Measurements from ENCODE around the gene TEX13C. TPM values are rescaled to one million over a fixed set of nuclear protein-coding genes. Genes with fewer than 3 reads are reported as not detected.
"Not testable (repeated sequence)": the region's sequence is repeated elsewhere in the genome, so short reads cannot be mapped to it uniquely, and the experiment has no call there.

The TEX13C gene
- total and polyA plus RNA-seq, 2 of the 8 experiments (the other 6 are each of a cell fraction or from before 2014, with no cell fraction given), result 0.03 to 0.09 TPM

DNA sequence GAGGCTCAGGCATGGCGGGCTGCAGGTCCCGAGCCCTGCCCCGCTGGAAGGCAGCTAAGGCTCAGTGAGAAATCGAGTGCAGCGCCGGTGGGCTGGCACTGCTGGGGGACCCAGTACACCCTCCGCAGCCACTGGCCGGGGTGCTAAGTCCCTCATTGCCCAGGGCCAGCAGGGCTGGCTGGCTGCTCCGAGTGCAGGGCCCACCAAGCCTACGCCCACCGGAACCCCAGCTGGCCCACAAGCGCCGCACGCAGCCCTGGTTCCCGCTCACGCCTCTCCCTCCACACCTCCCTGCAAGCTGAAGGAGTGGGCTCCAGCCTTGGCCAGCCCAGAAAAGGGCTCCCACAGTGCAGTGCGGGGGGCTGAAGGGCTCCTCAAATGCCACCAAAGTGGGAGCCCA, 505 bp upstream of the TEX13C start:
- H4K5ac ChIP-seq (ENCODE audit: insufficient read length, low read depth, low read length); H4K20me1 ChIP-seq (replicated peaks in 1 of 2; ENCODE audit: control insufficient read depth in 1 of 2, insufficient read depth in 2 of 2, low read length in 2 of 2); H3K4me2 ChIP-seq (ENCODE audit: insufficient read depth in 1 of 2, low read depth in 2 of 2, low read length in 2 of 2); H3K79me2 ChIP-seq (ENCODE audit: control insufficient read depth in 1 of 2, insufficient read depth in 2 of 2, low read length in 2 of 2); H3K4me1 ChIP-seq (replicated peaks in 1 of 4; ENCODE audit: control insufficient read depth in 3 of 4, insufficient read depth in 4 of 4, low read length in 3 of 4); H3K27ac ChIP-seq (ENCODE audit: low read depth, low read length); DNase-seq (ENCODE audit: low read depth in 1 of 2, low spot score in 2 of 2); H3K14ac ChIP-seq (ENCODE audit: insufficient read length); H3K27me3 ChIP-seq (replicated peaks in 1 of 4; ENCODE audit: control insufficient read depth in 3 of 4, extremely low read depth in 1 of 4, insufficient read depth in 3 of 4, low read length in 3 of 4); H3K9ac ChIP-seq (replicated peaks in 1 of 4; ENCODE audit: extremely low read depth in 1 of 4, low read depth in 3 of 4, low read length in 3 of 4); H2BK20ac ChIP-seq (ENCODE audit: low read length); H4K91ac ChIP-seq (replicated peaks; ENCODE audit: insufficient read length, low read length); H3K56ac ChIP-seq (replicated peaks; ENCODE audit: insufficient read length, low read depth, low read length); H2BK120ac ChIP-seq (replicated peaks; ENCODE audit: low read depth, low read length); H2AK5ac ChIP-seq (ENCODE audit: low read depth, low read length); H2BK12ac ChIP-seq (ENCODE audit: low read depth, low read length); H3K4me3 ChIP-seq (ENCODE audit: extremely low read depth in 1 of 4, insufficient read depth in 2 of 4, low read depth in 3 of 4, low read length in 4 of 4); CTCF ChIA-PET (ENCODE audit: partially characterized antibody); H3K18ac ChIP-seq (ENCODE audit: extremely low read depth, low read length); H3K23ac ChIP-seq (ENCODE audit: insufficient read length); H2BK15ac ChIP-seq (ENCODE audit: low read length); H3K23me2 ChIP-seq (ENCODE audit: low read depth, low read length); H2AFZ ChIP-seq (ENCODE audit: low read length); POLR2A ChIA-PET (ENCODE audit: partially characterized antibody); FAIRE-seq; H4K8ac ChIP-seq (ENCODE audit: extremely low read depth, insufficient read depth, low read length); H2BK5ac ChIP-seq (ENCODE audit: low read depth, low read length); H3K36me3 ChIP-seq (ENCODE audit: control insufficient read depth in 2 of 4, insufficient read depth in 4 of 4, low read length in 3 of 4); H3K9me3 ChIP-seq (ENCODE audit: insufficient read depth in 2 of 2, low read depth in 1 of 2, low read length in 1 of 2); H3K4ac ChIP-seq (replicated peaks; ENCODE audit: insufficient read length, low read depth, low read length); H3K79me1 ChIP-seq (ENCODE audit: low read depth, low read length): not testable (repeated sequence)
- WGBS, 2 experiments (ENCODE audit: extremely low coverage in 1 of 2, insufficient coverage in 1 of 2, insufficient read length in 1 of 2, insufficient replicate concordance in 2 of 2, low coverage in 1 of 2, low lambda C conversion rate in 2 of 2, missing lambda C conversion rate in 1 of 2), result 94% methylated on average over 8 of the region's 17 CpGs; no CpG with 5 or more reads in 1 of the 2 experiments

All from H1 (cell line).